GM12872 (cell line): ENCODE measurements around the gene SFPQ.
A peak's percentile ranks its signal among the peaks of the same experiment; 100 is the strongest.

Experiments
- CTCF ChIP-seq: IDR thresholded peaks from 3 replicates; pipeline ENCODE4 v1.5.1; 2011; ENCODE audit warnings: low read depth, mild to moderate bottlenecking, low read length, moderate library complexity; ENCODE audit not compliant: insufficient read depth

SFPQ gene

GRCh38 chr1:35192853-35193664, at the start of gene SFPQ:
Gene SFPQ, minus strand, starts transcription at chr1:35193145. Its CDS starts 96 bp downstream, at chr1:35193049.
- no peak for TF ChIP-seq CTCF

GRCh38 chr1:35231287-35231686, 38.3 kb upstream of the SFPQ start:
- TF ChIP-seq CTCF, result no peak

- no peak for TF ChIP-seq CTCF
These were observed 36.8 kb upstream of the SFPQ start for GRCh38 chr1:35229587-35230360.

- TF ChIP-seq CTCF, result no peak
These were observed 33.6 kb upstream of the SFPQ start for GRCh38 chr1:35226546-35226945.

- no peak for TF ChIP-seq CTCF
These were observed 30.2 kb upstream of the SFPQ start for GRCh38 chr1:35223084-35223630.

GRCh38 chr1:35222322-35223083, 29.6 kb upstream of the SFPQ start:
- no peak for TF ChIP-seq CTCF

GRCh38 chr1:35220976-35221375, 28.0 kb upstream of the SFPQ start:
- peak; percentile 76 for TF ChIP-seq CTCF
